Skeletal muscle tissue (tissue), 4 donors: ENCODE results near the gene PAK1. TPM values are rescaled to one million over a fixed set of nuclear protein-coding genes. Genes with fewer than 3 reads are reported as not detected.
"Not testable (repeated sequence)": the region's sequence is repeated elsewhere in the genome, so short reads cannot be mapped to it uniquely, and the experiment has no call there.

Experiments used
- H3K27ac ChIP-seq: one replicate; pipeline ENCODE4 v1.7.0; 2013; ENCODE audit warnings: mild to moderate bottlenecking, low read depth, low read length, inconsistent platforms
- H3K27me3 ChIP-seq, 3 donors: one replicate each; pipeline ENCODE4 v1.7.0; 2013; ENCODE audit warnings: low read length in 3 of 3; ENCODE audit not compliant: control insufficient read depth in 3 of 3, insufficient read depth in 3 of 3
- H3K36me3 ChIP-seq, 3 donors: one replicate each; pipeline ENCODE4 v1.7.0; 2013; ENCODE audit warnings: low read length in 3 of 3; ENCODE audit not compliant: control insufficient read depth in 3 of 3, insufficient read depth in 3 of 3
- H3K4me1 ChIP-seq, 3 donors: one replicate each; pipeline ENCODE4 v1.7.0; 2013; ENCODE audit warnings: low read length in 3 of 3, mild to moderate bottlenecking in 3 of 3; ENCODE audit not compliant: control insufficient read depth in 3 of 3, insufficient read depth in 3 of 3
- H3K4me3 ChIP-seq, 3 donors: one replicate each; pipeline ENCODE4 v1.7.0; 2013; ENCODE audit warnings: low read length in 3 of 3
- H3K9ac ChIP-seq, 3 donors: one replicate each; pipeline ENCODE4 v1.7.0; 2013; ENCODE audit warnings: low read length in 3 of 3, mild to moderate bottlenecking in 3 of 3, moderate library complexity in 2 of 3, low read depth in 1 of 3
- H3K9me3 ChIP-seq, 3 donors: one replicate each; pipeline ENCODE4 v1.7.0; 2013; ENCODE audit warnings: low read length in 3 of 3; ENCODE audit not compliant: control insufficient read depth in 3 of 3
- total RNA-seq: library from RNA; depleted of rRNA; stranded (reverse); fragments of >200 nt; gene quantifications from one replicate; pipeline ENCODE4 v1.2.3, GENCODE V29; 2014
- donor health status: Osteomylitis.

Gene PAK1
- total RNA-seq, 1 donor from 2014 or later, result 52.2 TPM

- no peak overlapping the region for H3K4me3 ChIP-seq
- H3K36me3 ChIP-seq, result no peaks in the 10 kb centered on the region
- H3K27ac ChIP-seq, result no peak overlapping the region
- H3K4me1 ChIP-seq, result no peaks in the 10 kb centered on the region
- no peak overlapping the region for H3K9ac ChIP-seq
- H3K27me3 ChIP-seq, result no peaks in the 10 kb centered on the region
- H3K9me3 ChIP-seq, result no peaks in the 10 kb centered on the region
Measured at GRCh38 chr11:77308838-77309237, 165.1 kb downstream of the PAK1 start.

DNA sequence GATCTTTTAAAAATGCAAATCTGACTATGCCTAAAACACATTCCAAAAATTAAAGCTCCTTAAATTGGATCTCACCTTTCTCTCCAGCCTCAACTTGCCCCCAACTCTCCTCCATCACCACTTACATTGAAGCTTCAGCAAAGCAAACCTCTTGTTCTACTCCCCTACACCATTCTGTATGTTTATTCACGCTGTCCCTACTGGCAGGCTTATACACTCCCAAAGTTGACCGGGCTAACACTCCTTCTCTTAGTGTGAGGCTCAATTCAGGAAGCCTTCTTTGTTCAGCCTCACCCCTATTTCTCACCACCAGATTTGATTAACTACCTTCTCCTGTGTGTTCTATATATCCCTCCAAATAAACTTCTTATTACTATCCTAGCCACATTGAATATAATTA lies 170.6 kb downstream of the PAK1 start:
- Histone ChIP-seq H3K9me3 (no peaks in the 10 kb centered on the region), H3K4me3 (no peak overlapping the region), H3K27me3 (no peaks in the 10 kb centered on the region)

GRCh38 chr11:77302752-77303151 lies 171.1 kb downstream of the PAK1 start:
- no peaks in the 10 kb centered on the region for H3K9me3 ChIP-seq
- no peak overlapping the region for H3K27ac ChIP-seq
- H3K4me3 ChIP-seq, result no peak overlapping the region
- no peaks in the 10 kb centered on the region for H3K36me3 ChIP-seq
- no peaks in the 10 kb centered on the region for H3K27me3 ChIP-seq
- no peaks in the 10 kb centered on the region for H3K4me1 ChIP-seq
- H3K9ac ChIP-seq, result no peak overlapping the region

More for the DNA sequence above, 170.6 kb downstream of the PAK1 start:
- Histone ChIP-seq H3K4me1 (no peaks in the 10 kb centered on the region), H3K9ac (no peak overlapping the region), H3K36me3 (no peaks in the 10 kb centered on the region), H3K27ac (no peak overlapping the region)

- no peak within 1 kb of the TSS for H3K4me3 ChIP-seq
- H3K4me1 ChIP-seq, result no peaks in the 10 kb centered on the region
- H3K27me3 ChIP-seq, result no peaks in the 10 kb centered on the region
- H3K27ac ChIP-seq, result no peak within 1 kb of the TSS
- H3K9ac ChIP-seq, result no peak within 1 kb of the TSS
- no peaks in the 10 kb centered on the region for H3K36me3 ChIP-seq
- H3K9me3 ChIP-seq, result no peaks in the 10 kb centered on the region
Measured at GRCh38 chr11:77301510-77301909, 172.4 kb downstream of the PAK1 start, which contains the start of gene GDPD4. Gene GDPD4, minus strand, starts transcription at chr11:77301686. Its CDS starts 16,549 bp downstream, at chr11:77285137.

DNA sequence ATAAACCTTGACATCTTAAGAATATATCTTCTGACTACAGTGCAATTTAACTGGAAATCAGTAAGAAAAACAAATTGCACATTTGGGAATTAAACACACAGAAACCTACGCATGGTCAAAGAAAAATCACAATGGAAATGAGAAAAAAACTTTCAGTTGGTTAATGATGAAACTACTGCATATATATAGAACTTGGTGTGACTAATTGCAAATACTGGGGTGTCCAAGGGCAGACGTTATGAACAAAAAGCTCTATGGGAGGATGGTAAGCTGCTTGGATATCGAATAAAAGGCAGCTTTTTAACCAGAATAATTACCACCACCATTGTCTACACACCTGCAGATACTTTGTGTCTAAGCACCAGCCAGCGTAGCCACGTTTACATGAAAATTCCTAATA lies 173.2 kb downstream of the PAK1 start:
- Histone ChIP-seq H3K4me1 (no peaks in the 10 kb centered on the region), H3K36me3 (no peaks in the 10 kb centered on the region), H3K9me3 (no peaks in the 10 kb centered on the region), H3K4me3 (no peak overlapping the region), H3K27ac (no peak overlapping the region), H3K9ac (no peak overlapping the region), H3K27me3 (no peaks in the 10 kb centered on the region)

- not testable (repeated sequence) for H3K9ac ChIP-seq, H3K4me1 ChIP-seq, H3K9me3 ChIP-seq, H3K4me3 ChIP-seq, H3K27ac ChIP-seq, H3K36me3 ChIP-seq, H3K27me3 ChIP-seq
Measured at GRCh38 chr11:77300028-77300427, 173.9 kb downstream of the PAK1 start.

DNA sequence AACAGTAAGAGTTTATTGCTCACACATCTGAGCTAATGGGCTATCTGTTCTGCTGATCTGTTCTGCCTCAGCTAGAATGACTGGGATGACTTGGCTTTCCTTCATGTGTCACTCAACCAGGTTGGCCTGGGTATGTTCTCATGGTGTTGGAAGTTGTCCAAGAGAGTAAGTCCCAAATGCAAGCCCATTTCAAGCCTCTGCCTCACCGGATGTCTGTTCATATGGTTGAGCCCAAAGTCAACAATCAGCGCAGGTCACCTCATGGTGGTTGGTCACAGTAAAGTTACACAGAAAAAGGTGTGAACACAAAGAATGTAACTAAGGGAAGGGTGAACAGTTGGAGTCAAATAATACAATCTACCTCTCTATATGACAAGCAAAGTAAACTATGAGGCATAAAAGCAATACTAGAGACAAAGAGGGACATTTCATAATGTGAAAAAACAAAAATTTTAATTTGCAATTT lies 174.3 kb downstream of the PAK1 start:
- H3K4me3 ChIP-seq, result no peak overlapping the region
- no peak overlapping the region for H3K9ac ChIP-seq
- no peaks in the 10 kb centered on the region for H3K9me3 ChIP-seq
- H3K27ac ChIP-seq, result no peak overlapping the region
- H3K4me1 ChIP-seq, result no peaks in the 10 kb centered on the region
- H3K36me3 ChIP-seq, result no peaks in the 10 kb centered on the region
- no peaks in the 10 kb centered on the region for H3K27me3 ChIP-seq

- Histone ChIP-seq H3K27ac (no peak overlapping the region), H3K4me3 (no peak overlapping the region), H3K9ac (no peak overlapping the region), H3K36me3 (no peaks in the 10 kb centered on the region), H3K27me3 (no peaks in the 10 kb centered on the region), H3K4me1 (no peaks in the 10 kb centered on the region), H3K9me3 (no peaks in the 10 kb centered on the region)
Measured at GRCh38 chr11:77294040-77294439, 179.9 kb downstream of the PAK1 start.

DNA sequence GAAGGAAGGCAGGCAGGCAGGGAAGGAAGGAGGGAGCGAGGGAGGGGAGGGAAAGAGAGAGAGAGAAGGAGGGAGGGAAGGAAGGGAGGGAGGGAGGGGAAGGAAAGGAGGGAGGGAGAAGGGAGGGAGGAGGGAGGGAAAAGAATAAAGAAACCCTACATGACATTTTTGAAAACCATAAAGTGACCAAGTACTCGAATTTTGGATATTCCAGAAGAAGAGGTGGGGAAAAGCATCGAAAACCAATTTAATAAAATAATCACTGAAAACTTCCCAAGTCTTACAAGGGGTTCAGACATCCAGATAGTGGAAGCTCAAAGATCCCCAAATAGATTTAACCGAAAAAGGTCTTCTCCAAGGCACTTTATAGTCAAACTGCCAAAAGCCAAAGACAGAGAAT lies 184.2 kb downstream of the PAK1 start:
- Histone ChIP-seq H3K36me3 (no peaks in the 10 kb centered on the region), H3K27me3 (no peaks in the 10 kb centered on the region), H3K4me1 (no peaks in the 10 kb centered on the region), H3K4me3 (no peak overlapping the region), H3K9ac (no peak overlapping the region), H3K27ac (no peak overlapping the region), H3K9me3 (no peaks in the 10 kb centered on the region)

DNA sequence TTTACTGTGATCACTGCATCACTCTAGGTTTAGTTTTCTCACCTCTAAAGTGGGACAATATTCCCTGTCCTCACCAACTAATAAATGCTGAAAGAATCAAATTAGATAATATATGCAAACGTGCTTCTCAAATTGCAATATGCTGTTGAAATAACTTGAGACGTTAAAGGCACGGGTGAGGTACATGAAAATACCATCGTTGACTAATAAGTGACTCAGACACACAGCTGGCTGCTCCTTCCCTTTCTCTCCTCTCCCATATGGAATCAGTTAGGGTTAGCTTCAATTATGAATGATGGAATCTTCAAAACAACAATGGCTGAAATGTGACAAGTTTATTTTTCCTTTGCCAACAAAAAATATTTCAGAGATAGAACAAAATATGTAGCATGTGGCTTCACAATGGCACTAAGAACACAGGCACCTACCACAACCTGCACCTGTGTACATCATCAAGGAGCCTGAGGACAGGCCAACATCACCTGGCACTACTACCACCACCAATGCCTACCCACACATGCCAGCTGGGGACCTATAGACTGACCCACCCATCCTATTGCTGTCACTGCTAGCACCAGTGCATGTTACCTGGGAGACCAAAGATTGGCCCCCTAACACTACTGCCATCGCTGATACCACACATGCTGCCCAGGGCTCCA lies 186.2 kb downstream of the PAK1 start:
- Histone ChIP-seq H3K27ac (no peak overlapping the region), H3K4me3 (no peak overlapping the region), H3K9ac (no peak overlapping the region), H3K36me3 (no peaks in the 10 kb centered on the region), H3K4me1 (no peaks in the 10 kb centered on the region), H3K27me3 (no peaks in the 10 kb centered on the region), H3K9me3 (no peaks in the 10 kb centered on the region)
